OCI-LY7 (cell line): ENCODE data around the gene MTG1. TPM values are rescaled to one million over a fixed set of nuclear protein-coding genes. Genes with fewer than 3 reads are reported as not detected.

ENCODE experiments used
- BruUV-seq: library from RNA; stranded (reverse); fragments of 400-500 nt; replicated peaks from 2 replicates; lab custom pipeline; 2021; lab: Mats Ljungman, UMichigan
- CTCF ChIA-PET: fragments of 300-600 bp; sonication (Branson Sonifier 250); formaldehyde crosslinking; loops from one replicate; lab custom pipeline; 2022; ENCODE audit warnings: antibody characterized with exemption; ENCODE audit not compliant: unreplicated experiment; lab: Charles Lee
- POLR2A ChIA-PET: fragments of 300-600 bp; sonication (Branson Sonifier 250); formaldehyde crosslinking; loops from one replicate; lab custom pipeline; 2022; ENCODE audit warnings: antibody characterized with exemption; lab: Charles Lee
- DNase-seq: peaks from one replicate; pipeline ENCODE4 v3.0.0-alpha.2; 2015; ENCODE audit warnings: low spot score
- H2AFZ ChIP-seq: fragments of 200-600 bp; sonication (generic), shearing (Covaris generic); 2 replicates; pipeline ENCODE4 v1.6.1; 2014; ENCODE audit warnings: mild to moderate bottlenecking, antibody characterized with exemption, low read length, moderate library complexity
- H3K27ac ChIP-seq: fragments of 200-600 bp; sonication (generic); 2 replicates; pipeline ENCODE4 v1.5.1; 2014; ENCODE audit warnings: mixed run types, low read depth, mild to moderate bottlenecking, moderate library complexity, low read length, inconsistent platforms; ENCODE audit not compliant: poor library complexity, severe bottlenecking
- H3K36me3 ChIP-seq: fragments of 200-600 bp; sonication (generic); 2 replicates; pipeline ENCODE4 v1.6.1; 2014; ENCODE audit warnings: mild to moderate bottlenecking, antibody characterized with exemption, low read length, moderate library complexity, mixed read lengths; ENCODE audit not compliant: insufficient read depth
- H3K4me1 ChIP-seq: fragments of 200-600 bp; sonication (generic); 2 replicates; pipeline ENCODE4 v1.5.1; 2014; ENCODE audit warnings: mild to moderate bottlenecking, low read length; ENCODE audit not compliant: insufficient read depth, poor library complexity, severe bottlenecking
- H3K4me2 ChIP-seq: fragments of 200-600 bp; sonication (generic); 2 replicates; pipeline ENCODE4 v1.6.1; 2014; ENCODE audit warnings: mild to moderate bottlenecking, low read length
- H3K4me3 ChIP-seq: fragments of 200-600 bp; sonication (generic); 2 replicates; pipeline ENCODE4 v1.5.1; 2014; ENCODE audit warnings: mild to moderate bottlenecking, low read depth, low read length; ENCODE audit not compliant: poor library complexity, severe bottlenecking
- H3K79me2 ChIP-seq: fragments of 200-600 bp; sonication (generic); 2 replicates; pipeline ENCODE4 v1.6.1; 2016; ENCODE audit warnings: low read depth, mild to moderate bottlenecking, low read length, moderate library complexity, mixed read lengths; ENCODE audit not compliant: insufficient read depth
- H3K9me2 ChIP-seq: fragments of 200-600 bp; sonication (generic); 2 replicates; pipeline ENCODE4 v1.6.1; 2016; ENCODE audit warnings: mild to moderate bottlenecking, low read length, mixed read lengths; ENCODE audit not compliant: insufficient read depth
- H3K9me3 ChIP-seq: fragments of 200-600 bp; sonication (generic); 2 replicates; pipeline ENCODE4 v1.6.1; 2014; ENCODE audit warnings: mild to moderate bottlenecking, mixed run types, low read length, mixed read lengths
- H4K20me1 ChIP-seq: fragments of 200-600 bp; sonication (generic); 2 replicates; pipeline ENCODE4 v1.6.1; 2014; ENCODE audit warnings: mild to moderate bottlenecking, antibody characterized with exemption, low read length, moderate library complexity, mixed read lengths; ENCODE audit not compliant: insufficient read depth
- CTCF ChIP-seq: fragments of 200-600 bp; sonication (generic); conservative IDR thresholded peaks from 2 replicates; pipeline ENCODE4 v1.5.1; 2014; ENCODE audit warnings: mild to moderate bottlenecking, antibody characterized with exemption, low read length, moderate library complexity, mixed read lengths
- EZH2phosphoT487 ChIP-seq: fragments of 200-600 bp; sonication (generic); IDR thresholded peaks from 2 replicates; pipeline ENCODE4 v1.6.1; 2018; ENCODE audit warnings: low read depth, borderline replicate concordance, mild to moderate bottlenecking, mixed run types, antibody characterized with exemption, low read length, moderate library complexity, mixed read lengths
- intact Hi-C: fragments of 100-400 bp; cut with micrococcal nuclease; formaldehyde crosslinking; loops from one replicate; pipeline ENCODE4 v1.10.0; 2022; ENCODE audit not compliant: unreplicated experiment
- total RNA-seq, 2 experiments: library from RNA; depleted of rRNA in 1 of 2; stranded (reverse); fragments of >200 nt in 1 of 2; shearing (Covaris generic) in 1 of 2; gene quantifications; 2 replicates each; pipeline ENCODE4 v1.2.3, GENCODE V29; 2014 to 2022

The MTG1 gene
- total RNA-seq, 2 experiments from 2014 or later, result 85.6 to 101 TPM

GRCh38 chr10:133379801-133380666 lies 13.9 kb upstream of the MTG1 start:
- Histone ChIP-seq H3K4me3 (no peak overlapping the region), H3K9me3 (no peaks in the 10 kb centered on the region), H3K9me2 (no peaks in the 10 kb centered on the region), H3K36me3 (no peaks in the 10 kb centered on the region), H4K20me1 (no peaks in the 10 kb centered on the region), H2AFZ (no peak overlapping the region), H3K27ac (no peak overlapping the region), H3K79me2 (no peaks in the 10 kb centered on the region), H3K4me2 (peak overlapping the region; percentile 69; the same call in 1 of the 2 replicates), H3K4me1 (peaks cover 22% of the 10 kb centered on the region)
- DNase-seq, result no peak
- ChIA-PET CTCF (no interaction called here), POLR2A (no interaction called here)
- intact Hi-C loops, result no loop called here
- no TSS peak for BruUV-seq
- TF ChIP-seq CTCF (no peak), EZH2phosphoT487 (no peak)

- Histone ChIP-seq H3K9me3 (no peaks in the 10 kb centered on the region), H3K4me1 (peaks cover 22% of the 10 kb centered on the region), H4K20me1 (no peaks in the 10 kb centered on the region), H3K4me3 (no peak overlapping the region), H3K36me3 (no peaks in the 10 kb centered on the region), H3K4me2 (no peak overlapping the region), H3K79me2 (no peaks in the 10 kb centered on the region), H3K9me2 (no peaks in the 10 kb centered on the region), H3K27ac (no peak overlapping the region), H2AFZ (no peak overlapping the region)
- CTCF ChIA-PET, result no interaction called here
- intact Hi-C loops, result no loop called here
- BruUV-seq, result no TSS peak
- no peak for DNase-seq
- TF ChIP-seq CTCF, result no peak
- no peak for TF ChIP-seq EZH2phosphoT487
- POLR2A ChIA-PET, result no interaction called here
Measured at GRCh38 chr10:133381036-133381435, 12.9 kb upstream of the MTG1 start.

- Histone ChIP-seq H3K9me3 (no peaks in the 10 kb centered on the region), H3K9me2 (no peaks in the 10 kb centered on the region), H3K4me2 (no peak overlapping the region), H3K36me3 (no peaks in the 10 kb centered on the region), H3K79me2 (peaks cover 10% of the 10 kb centered on the region; the same call in 1 of the 2 replicates), H2AFZ (no peak overlapping the region), H3K4me1 (peaks cover 24% of the 10 kb centered on the region), H4K20me1 (no peaks in the 10 kb centered on the region), H3K27ac (no peak overlapping the region), H3K4me3 (no peak overlapping the region)
- POLR2A ChIA-PET, result no interaction called here
- TF ChIP-seq CTCF, result no peak
- no peak for TF ChIP-seq EZH2phosphoT487
- no peak for DNase-seq
- intact Hi-C loops, result no loop called here
- BruUV-seq, result no TSS peak
- CTCF ChIA-PET, result no interaction called here
Measured at GRCh38 chr10:133383551-133383950, 10.4 kb upstream of the MTG1 start.
